Subcutaneous adipose tissue (tissue), 4 donors: ENCODE results near the gene ZBTB6. TPM values are rescaled to one million over a fixed set of nuclear protein-coding genes. Genes with fewer than 3 reads are reported as not detected.

Source experiments
- CTCF ChIP-seq: fragments of 450-650 bp; IDR thresholded peaks from one replicate; pipeline ENCODE4 v1.5.1; 2016; ENCODE audit warnings: low read depth, mild to moderate bottlenecking, control low read depth, antibody characterized with exemption, moderate library complexity
- total RNA-seq, 4 donors: library from RNA; depleted of rRNA; stranded (reverse); fragments of >200 nt; gene quantifications; one replicate each; pipeline ENCODE4 v1.1.0, GENCODE V29; 2016

Gene ZBTB6, protein sequence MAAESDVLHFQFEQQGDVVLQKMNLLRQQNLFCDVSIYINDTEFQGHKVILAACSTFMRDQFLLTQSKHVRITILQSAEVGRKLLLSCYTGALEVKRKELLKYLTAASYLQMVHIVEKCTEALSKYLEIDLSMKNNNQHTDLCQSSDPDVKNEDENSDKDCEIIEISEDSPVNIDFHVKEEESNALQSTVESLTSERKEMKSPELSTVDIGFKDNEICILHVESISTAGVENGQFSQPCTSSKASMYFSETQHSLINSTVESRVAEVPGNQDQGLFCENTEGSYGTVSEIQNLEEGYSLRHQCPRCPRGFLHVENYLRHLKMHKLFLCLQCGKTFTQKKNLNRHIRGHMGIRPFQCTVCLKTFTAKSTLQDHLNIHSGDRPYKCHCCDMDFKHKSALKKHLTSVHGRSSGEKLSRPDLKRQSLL
- 10 to 100 TPM in 3 of 4 donors, 1 to 10 TPM in 1; 6.2 to 10.8 (median 10.1) TPM for total RNA-seq

- no peak for TF ChIP-seq CTCF
These were observed at the start of gene ZBTB6 for GRCh38 chr9:122912964-122913673. TSS of gene ZBTB6 (minus strand) at chr9:122913323. CDS start at chr9:122912072, 1,251 bp downstream.

GRCh38 chr9:122961139-122961538, 48.0 kb upstream of the ZBTB6 start:
- no peak for TF ChIP-seq CTCF

DNA sequence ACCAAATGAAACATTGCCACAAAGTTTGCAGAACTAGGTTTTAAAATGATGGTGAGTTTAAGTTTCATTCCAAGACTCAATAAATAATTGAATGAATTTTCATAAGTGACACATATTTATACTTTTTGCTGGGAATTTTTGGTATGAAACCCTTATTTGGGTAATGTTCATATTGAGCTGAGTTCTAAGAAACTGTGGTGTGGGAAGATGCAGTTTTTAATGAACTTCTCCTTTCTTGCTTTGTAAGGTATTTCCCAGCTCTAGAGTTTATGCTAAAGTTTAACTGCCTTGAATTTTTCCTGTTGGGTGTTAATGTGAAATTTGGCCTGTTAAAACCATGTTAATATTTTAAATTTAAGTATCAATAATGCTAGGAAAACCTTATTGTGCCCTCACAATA, 42.8 kb upstream of the ZBTB6 start:
- no peak for TF ChIP-seq CTCF

DNA sequence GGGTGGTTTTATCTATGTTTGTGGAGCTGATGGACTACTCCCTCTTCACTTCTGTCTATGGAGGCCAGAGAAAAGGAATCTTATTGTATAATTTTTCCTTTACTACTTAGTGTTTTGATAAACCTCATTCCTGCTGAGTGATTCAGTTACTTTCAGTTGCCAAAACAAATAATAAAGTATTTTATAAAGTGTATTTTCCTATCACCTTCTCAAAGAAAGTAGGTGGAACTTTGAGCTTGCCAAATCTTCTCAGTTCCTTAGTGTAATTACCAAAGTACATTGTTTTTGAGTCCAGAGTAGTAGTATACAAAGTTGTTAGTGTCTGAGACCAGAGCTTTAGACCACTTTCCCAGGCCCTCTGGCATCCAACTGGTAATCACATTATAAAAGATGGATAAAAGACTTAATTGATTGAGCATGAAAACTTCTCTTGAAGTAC, 41.1 kb upstream of the ZBTB6 start:
- no peak for TF ChIP-seq CTCF

DNA sequence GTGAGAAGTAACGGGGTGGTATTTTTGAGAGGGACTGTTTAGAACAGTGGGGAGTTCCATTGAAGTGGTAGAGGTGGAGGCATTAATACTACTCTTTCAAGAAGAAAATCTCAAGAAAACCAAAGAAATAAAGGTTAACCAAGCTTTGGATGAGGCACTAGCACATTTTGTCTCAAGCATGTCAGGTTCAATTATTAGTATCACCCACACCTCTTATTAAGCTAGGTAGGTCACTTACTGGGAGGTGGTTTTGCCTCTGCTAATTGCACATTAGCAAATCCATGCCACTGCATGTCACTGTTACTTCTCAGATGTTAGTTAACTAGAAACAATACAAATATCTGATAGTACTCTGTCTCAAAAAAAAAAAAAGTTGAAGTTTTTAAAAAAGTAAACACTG, 37.9 kb upstream of the ZBTB6 start:
- no peak for TF ChIP-seq CTCF

- TF ChIP-seq CTCF: no peak
These were observed 37.1 kb upstream of the ZBTB6 start for GRCh38 chr9:122950263-122950662.

DNA sequence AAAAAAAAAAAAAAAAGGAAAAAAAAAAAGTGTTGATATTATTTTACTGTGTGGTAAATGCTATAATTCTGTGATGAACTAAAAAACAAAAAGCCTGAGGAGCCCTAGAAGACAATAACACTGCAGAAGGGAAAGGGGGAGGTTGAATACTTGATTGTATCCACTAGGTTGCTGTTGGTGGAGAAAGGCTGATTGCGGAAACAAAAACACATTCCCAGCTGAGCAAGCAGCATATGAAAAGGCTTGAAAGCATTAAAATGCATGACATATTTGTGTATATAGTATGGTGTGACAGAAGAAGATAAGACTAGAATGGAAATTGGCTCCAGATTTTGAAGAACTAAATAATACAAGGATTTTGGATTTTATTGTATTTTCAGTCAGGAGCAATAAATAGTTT, 36.6 kb upstream of the ZBTB6 start:
- TF ChIP-seq CTCF: no peak
